IMR-90 (cell line): ENCODE measurements around the gene MYDGF. TPM values are rescaled to one million over a fixed set of nuclear protein-coding genes. Genes with fewer than 3 reads are reported as not detected.

Experiments used
- ATAC-seq: fragments of 200-7000 bp; cut with Tn5 transposase; 2 replicates; pipeline ENCODE4 v1.9.1; 2020; ENCODE audit warnings: low read depth, mild to moderate bottlenecking, moderate library complexity
- BruUV-seq: library from RNA; stranded (reverse); fragments of 400-500 nt; replicated peaks from 2 replicates; lab custom pipeline; 2021; lab: Mats Ljungman, UMichigan
- CTCF ChIA-PET: fragments of 300-600 bp; formaldehyde crosslinking; extraction: SDS; loops from one replicate; lab custom pipeline; 2021; ENCODE audit warnings: antibody characterized with exemption; lab: Yijun Ruan, JAX
- POLR2A ChIA-PET: fragments of 300-600 bp; sonication (Branson Sonifier 250); formaldehyde crosslinking; loops from one replicate; lab custom pipeline; 2022; ENCODE audit warnings: antibody characterized with exemption; ENCODE audit not compliant: unreplicated experiment; lab: Charles Lee
- DNase-seq: peaks from one replicate; pipeline ENCODE4 v3.0.0; 2013
- H2AFZ ChIP-seq: replicated peaks from 2 replicates; pipeline ENCODE3; 2013; ENCODE audit warnings: low read length, mild to moderate bottlenecking; ENCODE audit not compliant: poor library complexity
- H2AK5ac ChIP-seq: 2 replicates; pipeline ENCODE4 v1.6.1; 2013; ENCODE audit warnings: low read depth, low read length, inconsistent platforms
- H2AK9ac ChIP-seq: replicated peaks from 2 replicates; pipeline ENCODE3; 2013; ENCODE audit warnings: mild to moderate bottlenecking, low read depth, low read length, moderate library complexity; ENCODE audit not compliant: poor library complexity
- H2BK120ac ChIP-seq: 2 replicates; pipeline ENCODE4 v1.6.1; 2013; ENCODE audit warnings: low read depth, low read length, inconsistent platforms
- H2BK15ac ChIP-seq: 3 replicates; pipeline ENCODE4 v1.6.1; 2013; ENCODE audit warnings: low read depth, low read length, inconsistent platforms
- H2BK20ac ChIP-seq: 2 replicates; pipeline ENCODE4 v1.6.1; 2013; ENCODE audit warnings: low read depth, mild to moderate bottlenecking, inconsistent platforms, low read length, moderate library complexity
- H2BK5ac ChIP-seq: 2 replicates; pipeline ENCODE4 v1.6.1; 2013; ENCODE audit warnings: mild to moderate bottlenecking, low read depth, low read length, inconsistent platforms; ENCODE audit not compliant: poor library complexity, severe bottlenecking
- H3K14ac ChIP-seq: replicated peaks from 2 replicates; pipeline ENCODE4 v1.6.1; 2013; ENCODE audit warnings: low read depth, low read length, inconsistent platforms
- H3K18ac ChIP-seq: 2 replicates; pipeline ENCODE4 v1.6.1; 2013; ENCODE audit warnings: low read depth, low read length, control low read depth
- H3K23ac ChIP-seq: 2 replicates; pipeline ENCODE4 v1.6.1; 2013; ENCODE audit warnings: low read depth, low read length, inconsistent platforms
- H3K27ac ChIP-seq: 2 replicates; pipeline ENCODE4 v1.5.1; 2013; ENCODE audit warnings: mild to moderate bottlenecking, control low read depth, low read length; ENCODE audit not compliant: insufficient read depth
- H3K27me3 ChIP-seq: 2 replicates; pipeline ENCODE4 v1.6.1; 2013; ENCODE audit warnings: low read length; ENCODE audit not compliant: control insufficient read depth, insufficient read depth
- H3K36me3 ChIP-seq: 2 replicates; pipeline ENCODE4 v1.6.1; 2013; ENCODE audit warnings: low read length, mixed read lengths; ENCODE audit not compliant: control insufficient read depth, insufficient read depth
- H3K4ac ChIP-seq: 2 replicates; pipeline ENCODE4 v1.6.1; 2013; ENCODE audit warnings: low read depth, low read length, inconsistent platforms
- H3K4me1 ChIP-seq: 2 replicates; pipeline ENCODE4 v1.6.1; 2013; ENCODE audit warnings: low read length, mixed read lengths; ENCODE audit not compliant: control insufficient read depth, insufficient read depth
- H3K4me2 ChIP-seq: 2 replicates; pipeline ENCODE4 v1.6.1; 2013; ENCODE audit warnings: low read depth, mild to moderate bottlenecking, control low read depth, low read length, moderate library complexity
- H3K4me3 ChIP-seq: 2 replicates; pipeline ENCODE4 v1.5.1; 2013; ENCODE audit warnings: low read depth, mild to moderate bottlenecking, control low read depth, low read length, moderate library complexity; ENCODE audit not compliant: insufficient read depth
- H3K56ac ChIP-seq: 2 replicates; pipeline ENCODE4 v1.6.1; 2013; ENCODE audit warnings: low read length, inconsistent platforms; ENCODE audit not compliant: insufficient read depth; ENCODE audit errors: extremely low read depth
- H3K79me1 ChIP-seq, 2 experiments: 2 replicates each; pipeline ENCODE4 v1.6.1; 2013; ENCODE audit warnings: low read length in 2 of 2, inconsistent platforms in 1 of 2, low read depth in 1 of 2
- H3K9ac ChIP-seq: 2 replicates; pipeline ENCODE4 v1.6.1; 2013; ENCODE audit warnings: low read depth, low read length, control low read depth
- H3K9me1 ChIP-seq: 2 replicates; pipeline ENCODE4 v1.6.1; 2013; ENCODE audit warnings: low read length, inconsistent platforms; ENCODE audit not compliant: insufficient read depth
- H3K9me3 ChIP-seq: 2 replicates; pipeline ENCODE4 v1.6.1; 2013; ENCODE audit warnings: low read length; ENCODE audit not compliant: control insufficient read depth, insufficient read depth
- H4K20me1 ChIP-seq: 2 replicates; pipeline ENCODE4 v1.6.1; 2013; ENCODE audit warnings: low read length, inconsistent platforms; ENCODE audit not compliant: insufficient read depth
- H4K5ac ChIP-seq: 2 replicates; pipeline ENCODE4 v1.6.1; 2013; ENCODE audit warnings: mild to moderate bottlenecking, low read depth, low read length, control low read depth
- H4K8ac ChIP-seq, 2 experiments: 2 replicates each; pipeline ENCODE4 v1.6.1; 2013; ENCODE audit warnings: low read depth in 2 of 2, low read length in 2 of 2, control low read depth in 1 of 2, inconsistent platforms in 1 of 2
- H4K91ac ChIP-seq: 2 replicates; pipeline ENCODE4 v1.6.1; 2013; ENCODE audit warnings: low read depth, low read length, inconsistent platforms; ENCODE audit not compliant: insufficient read depth
- BHLHE40 ChIP-seq: fragments of 150-350 bp; IDR thresholded peaks from 2 replicates; pipeline ENCODE4 v1.6.1; 2016; ENCODE audit warnings: mild to moderate bottlenecking, low read depth, low read length
- CEBPB ChIP-seq: IDR thresholded peaks from 2 replicates; pipeline ENCODE4 v1.6.1; 2012; ENCODE audit warnings: low read depth, low read length, improper control_type of control experiment
- CHD1 ChIP-seq: IDR thresholded peaks from 2 replicates; pipeline ENCODE4 v1.6.1; 2012; ENCODE audit warnings: low read depth, low read length, improper control_type of control experiment
- MAFK ChIP-seq: IDR thresholded peaks from 2 replicates; pipeline ENCODE4 v1.6.1; 2012; ENCODE audit warnings: low read depth, low read length, improper control_type of control experiment
- MAZ ChIP-seq: IDR thresholded peaks from 2 replicates; pipeline ENCODE4 v1.6.1; 2012; ENCODE audit warnings: low read depth, mild to moderate bottlenecking, low read length, improper control_type of control experiment, moderate library complexity, borderline replicate concordance
- MXI1 ChIP-seq: IDR thresholded peaks from 2 replicates; pipeline ENCODE4 v1.6.1; 2012; ENCODE audit warnings: low read depth, mild to moderate bottlenecking, low read length, moderate library complexity, borderline replicate concordance
- POLR2A ChIP-seq: IDR thresholded peaks from 2 replicates; pipeline ENCODE4 v1.6.1; 2012; ENCODE audit warnings: mild to moderate bottlenecking, low read depth, low read length
- RAD21 ChIP-seq: IDR thresholded peaks from 2 replicates; pipeline ENCODE4 v1.6.1; 2012; ENCODE audit warnings: low read length, improper control_type of control experiment
- RCOR1 ChIP-seq: IDR thresholded peaks from 2 replicates; pipeline ENCODE4 v1.6.1; 2012; ENCODE audit warnings: mild to moderate bottlenecking, low read length, improper control_type of control experiment; ENCODE audit not compliant: insufficient replicate concordance
- RFX5 ChIP-seq: IDR thresholded peaks from 2 replicates; pipeline ENCODE4 v1.8.0; 2012; ENCODE audit warnings: low read depth, mild to moderate bottlenecking, low read length, moderate library complexity
- SMC3 ChIP-seq: fragments of 150-350 bp; IDR thresholded peaks from 2 replicates; pipeline ENCODE4 v1.6.1; 2016; ENCODE audit warnings: low read depth, mild to moderate bottlenecking, antibody characterized with exemption, low read length, moderate library complexity
- WGBS, 2 experiments: methylation state at CpG; one replicate each; pipeline versions ENCODE4 v1.1.5 to v1.1.7; 2013; ENCODE audit warnings: missing lambda C conversion rate in 2 of 2; ENCODE audit not compliant: insufficient read length in 1 of 2; ENCODE audit errors: extremely low coverage in 2 of 2; 5-methylcytosine and 5-hydroxymethylcytosine counted together
- dilution Hi-C: fragments of 300-500 bp; cut with HindIII; formaldehyde crosslinking; loops from one replicate; pipeline ENCODE4 v1.14.3; 2018; ENCODE audit warnings: low sequenced_read_pairs; ENCODE audit not compliant: unreplicated experiment
- in situ Hi-C: fragments of 300-500 bp; cut with MboI; formaldehyde crosslinking; loops from 3 replicates; pipeline ENCODE4 v1.14.3; 2019; ENCODE audit warnings: low sequenced_read_pairs, inconsistent platforms, mixed read lengths
- intact Hi-C: fragments of 100-400 bp; cut with micrococcal nuclease; formaldehyde crosslinking; loops from 2 replicates; pipeline ENCODE4 v1.10.0; 2022
- polyA plus RNA-seq, 3 experiments: library from polyadenylated mRNA; depleted of rRNA; stranded (reverse); fragments of >200 nt; gene quantifications; 2 replicates each; pipeline ENCODE4 v1.2.3, GENCODE V29; 2012; ENCODE audit warnings: low replicate concordance in 1 of 3
- total RNA-seq: library from RNA; depleted of rRNA; stranded (reverse); fragments of >200 nt; gene quantifications from 2 replicates; pipeline ENCODE4 v1.2.3, GENCODE V29; 2012
- TF ChIP-seq, protein P1 (sequence below): fragments of 150-350 bp; IDR thresholded peaks from 2 replicates; pipeline ENCODE4 v1.6.1; 2017; ENCODE audit warnings: mild to moderate bottlenecking, antibody characterized with exemption, low read length, low read depth

The MYDGF gene
- total and polyA plus RNA-seq, 2 of the 4 experiments (the other 2 are of a cell fraction): 203 to 310 TPM

DNA sequence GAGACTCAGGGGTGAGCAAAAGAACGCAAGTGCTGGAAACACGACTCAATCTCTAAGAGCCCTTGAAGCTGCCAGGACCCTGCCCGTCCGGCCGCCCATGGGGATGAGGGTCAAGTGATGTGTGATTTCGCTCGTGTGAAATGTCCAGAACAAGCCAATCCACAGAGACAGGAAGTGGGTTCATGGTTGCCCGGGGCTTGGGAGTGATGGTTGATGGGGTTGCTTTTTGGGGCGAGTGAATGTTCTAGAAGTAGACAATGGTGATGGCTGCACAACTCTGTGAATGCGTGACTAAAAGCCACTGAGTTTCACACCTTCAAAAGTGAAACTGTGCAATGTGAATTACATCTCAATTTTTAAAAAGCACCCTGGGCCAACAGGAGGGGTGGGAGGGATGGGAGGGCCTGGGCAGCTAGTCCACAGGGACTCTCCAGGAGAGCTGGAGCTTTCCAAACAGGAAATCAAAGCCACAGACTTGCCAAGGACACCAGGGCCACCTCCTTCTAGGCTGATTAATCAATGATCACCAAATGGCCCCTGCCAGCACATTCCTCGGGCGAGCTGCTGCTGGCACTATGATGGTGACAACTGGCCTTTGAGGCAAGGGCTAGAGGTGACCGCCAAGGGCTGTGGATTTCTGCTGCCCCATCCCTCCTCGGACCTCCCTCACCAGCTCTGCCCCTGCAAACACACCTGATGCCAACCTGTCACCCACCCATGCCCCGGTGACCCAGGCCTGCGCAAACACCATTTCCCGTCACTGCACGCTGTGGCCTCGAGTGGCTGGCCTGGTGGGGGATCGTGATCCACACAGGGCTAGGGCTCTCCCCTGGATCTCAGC is 39.5 kb upstream of the MYDGF start:
- ATAC-seq (no peak), DNase-seq (no peak)
- Histone ChIP-seq H3K14ac (no peak overlapping the region), H4K91ac (no peak overlapping the region), H2AFZ (no peak overlapping the region), H3K4ac (no peak overlapping the region), H3K4me3 (no peak overlapping the region), H4K5ac (no peak overlapping the region), H2BK20ac (no peak overlapping the region), H3K79me1 (peaks cover 43 to 79% of the 10 kb centered on the region in 2 experiments), H2AK9ac (peak overlapping the region; percentile 87), H3K9me1 (peaks cover 15% of the 10 kb centered on the region), H3K23ac (no peak overlapping the region), H4K20me1 (no peaks in the 10 kb centered on the region; the same call in 1 of the 2 replicates), H3K9ac (no peak overlapping the region), H3K4me2 (no peak overlapping the region), H3K18ac (no peak overlapping the region), H3K27me3 (no peaks in the 10 kb centered on the region), H3K56ac (no peak overlapping the region), H3K36me3 (peaks cover 59% of the 10 kb centered on the region), H2BK5ac (peak overlapping the region; percentile 37), H3K4me1 (peaks cover 18% of the 10 kb centered on the region), H2BK120ac (no peak overlapping the region), H3K9me3 (no peaks in the 10 kb centered on the region), H4K8ac (no peak overlapping the region), H3K27ac (no peak overlapping the region), H2BK15ac (no peak overlapping the region; the same call in 2 of the 3 replicates), H2AK5ac (0 out of 2 replicates have a peak overlapping the region, but pooled peaks have one; percentile 9)
- in situ Hi-C loops (no loop called here), dilution Hi-C loops (no loop called here), intact Hi-C loops (no loop called here)
- no TSS peak for BruUV-seq
- TF ChIP-seq SMC3 (no peak), RFX5 (no peak), MAFK (no peak), CHD1 (no peak), CEBPB (no peak), BHLHE40 (no peak), MXI1 (no peak), RAD21 (no peak), POLR2A (no peak), MAZ (no peak), RCOR1 (no peak)
- TF ChIP-seq, protein P1, sequence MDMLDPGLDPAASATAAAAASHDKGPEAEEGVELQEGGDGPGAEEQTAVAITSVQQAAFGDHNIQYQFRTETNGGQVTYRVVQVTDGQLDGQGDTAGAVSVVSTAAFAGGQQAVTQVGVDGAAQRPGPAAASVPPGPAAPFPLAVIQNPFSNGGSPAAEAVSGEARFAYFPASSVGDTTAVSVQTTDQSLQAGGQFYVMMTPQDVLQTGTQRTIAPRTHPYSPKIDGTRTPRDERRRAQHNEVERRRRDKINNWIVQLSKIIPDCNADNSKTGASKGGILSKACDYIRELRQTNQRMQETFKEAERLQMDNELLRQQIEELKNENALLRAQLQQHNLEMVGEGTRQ: no peak
- ChIA-PET POLR2A (no interaction called here), CTCF (no interaction called here)
- 96% methylated on average over 10 of the region's 20 CpGs; no CpG with 5 or more reads in 1 of the 2 experiments for WGBS, 2 experiments
